AG04449 (cell line): ENCODE data around the gene LAMB4.

Experiments used
- CTCF ChIA-PET: fragments of 350-600 bp; formaldehyde crosslinking; extraction: SDS; loops from one replicate; lab custom pipeline; 2021; ENCODE audit warnings: antibody characterized with exemption; lab: Yijun Ruan, JAX
- POLR2A ChIA-PET: fragments of 400-600, 350-600 bp; formaldehyde crosslinking; extraction: SDS; loops from one replicate; lab custom pipeline; 2020; ENCODE audit warnings: antibody characterized with exemption, inconsistent platforms; lab: Yijun Ruan, JAX
- DNase-seq: peaks from one replicate; pipeline ENCODE4 v3.0.0-alpha.2; 2010; ENCODE audit warnings: low read depth, low spot score
- H3K4me3 ChIP-seq: 2 replicates; pipeline ENCODE4 v1.5.1; 2011; ENCODE audit warnings: low read depth, mild to moderate bottlenecking, control low read depth, low read length
- CTCF ChIP-seq: IDR thresholded peaks from one replicate; pipeline ENCODE4 v1.5.1; 2011; ENCODE audit warnings: mild to moderate bottlenecking, moderate library complexity, low read length, control low read depth, inconsistent platforms; ENCODE audit not compliant: insufficient read depth; ENCODE audit errors: missing control alignments

Gene LAMB4

GRCh38 chr7:108071551-108071950 lies 58.6 kb downstream of the LAMB4 start:
- no peak for TF ChIP-seq CTCF
- ChIA-PET POLR2A (no interaction called here), CTCF (no interaction called here)
- DNase-seq, result no peak
- H3K4me3 ChIP-seq, result no peak overlapping the region

GRCh38 chr7:108069646-108070045 lies 60.5 kb downstream of the LAMB4 start:
- H3K4me3 ChIP-seq, result no peak overlapping the region
- no peak for TF ChIP-seq CTCF
- DNase-seq, result no peak
- ChIA-PET POLR2A (no interaction called here), CTCF (no interaction called here)

DNA sequence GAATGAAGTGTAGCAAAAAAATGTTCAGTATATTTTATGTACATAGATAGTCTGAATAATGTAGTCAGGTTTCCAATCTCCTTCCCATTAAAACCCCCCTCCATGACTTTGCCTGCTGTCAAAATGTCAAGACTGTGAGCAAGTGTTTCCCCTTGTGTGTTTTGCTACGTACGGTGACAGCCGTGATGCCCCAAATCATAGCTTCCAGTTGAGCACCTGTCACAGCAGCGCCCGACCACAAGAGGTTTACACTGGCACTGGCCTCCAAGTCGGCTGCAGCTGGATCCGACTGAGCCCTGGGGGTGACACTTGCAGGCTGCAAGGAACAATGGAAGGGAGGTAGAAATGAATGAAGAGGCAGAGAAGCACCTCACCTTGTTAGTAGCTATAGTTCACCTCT lies 62.3 kb downstream of the LAMB4 start:
- H3K4me3 ChIP-seq, result no peak overlapping the region
- POLR2A ChIA-PET, result no interaction called here
- TF ChIP-seq CTCF, result no peak
- CTCF ChIA-PET, result no interaction called here
- no peak for DNase-seq

GRCh38 chr7:108066486-108066885 lies 63.7 kb downstream of the LAMB4 start:
- POLR2A ChIA-PET, result no interaction called here
- CTCF ChIA-PET, result interaction anchor here (1.3 kb wide), 1 partner anchor 11 kb away, joined by 3 read pairs; no protein-coding TSS in a partner anchor
- H3K4me3 ChIP-seq, result no peak overlapping the region
- no peak for TF ChIP-seq CTCF
- DNase-seq, result no peak

- ChIA-PET POLR2A (no interaction called here), CTCF (no interaction called here)
- H3K4me3 ChIP-seq, result no peak overlapping the region
- TF ChIP-seq CTCF, result no peak
- DNase-seq, result no peak
Measured at GRCh38 chr7:108063520-108063933, 66.6 kb downstream of the LAMB4 start.

DNA sequence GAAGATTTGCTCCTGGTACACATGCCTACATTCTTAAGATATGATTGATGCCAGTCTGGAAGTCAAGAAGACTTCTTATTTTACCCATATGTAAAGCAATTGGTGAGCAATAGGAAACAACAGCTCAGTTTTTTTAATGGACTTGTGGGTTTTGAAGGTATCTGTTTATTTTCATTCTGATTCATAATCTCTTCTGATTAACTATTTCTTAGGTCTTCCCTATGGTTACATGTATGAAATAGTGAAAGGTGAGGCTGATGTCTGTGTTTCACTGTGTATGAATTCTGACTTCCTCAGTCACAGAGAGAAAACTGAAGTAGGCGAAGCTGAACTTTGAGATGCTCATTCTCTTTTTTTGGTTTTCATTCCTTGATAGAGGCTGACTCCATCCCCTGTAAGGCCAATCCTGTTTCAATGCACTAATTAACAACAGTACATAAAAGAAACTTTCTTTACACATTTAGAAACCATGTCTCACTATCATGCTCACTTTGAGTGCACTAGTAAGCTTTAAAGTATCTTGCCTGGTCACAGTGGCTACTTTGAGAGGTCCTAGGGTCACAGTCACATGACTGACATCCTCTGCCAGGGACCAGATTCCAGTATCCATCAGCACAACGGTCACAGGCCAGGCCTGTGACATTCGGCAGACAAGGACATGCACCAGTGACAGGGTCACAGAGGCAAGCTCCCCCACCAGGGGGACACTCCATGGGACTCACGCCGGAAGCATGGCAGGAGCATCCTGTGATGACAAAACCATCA lies 67.7 kb downstream of the LAMB4 start:
- POLR2A ChIA-PET, result interaction anchor here (2.1 kb wide), 1 partner anchor 17 kb away, joined by 7 read pairs; no protein-coding TSS in a partner anchor
- H3K4me3 ChIP-seq, result no peak overlapping the region
- TF ChIP-seq CTCF, result no peak
- CTCF ChIA-PET, result interaction anchor here (1.4 kb wide), 1 partner anchor 47 kb away, joined by 3 read pairs; no protein-coding TSS in a partner anchor
- no peak for DNase-seq
